GM10266 (cell line): ENCODE results near the gene RBBP9.
"Not testable (repeated sequence)": the region's sequence is repeated elsewhere in the genome, so short reads cannot be mapped to it uniquely, and the experiment has no call there.

Experiments used
- DNase-seq: peaks from one replicate; pipeline ENCODE4 v3.0.0; 2012; ENCODE audit errors: extremely low spot score
- TF ChIP-seq, protein P1 (sequence below): IDR thresholded peaks from 2 replicates; pipeline ENCODE4 v1.5.1; 2012; ENCODE audit warnings: mild to moderate bottlenecking, low read depth; ENCODE audit not compliant: control insufficient read depth, insufficient read depth; ENCODE audit errors: missing control alignments

Gene RBBP9

GRCh38 chr20:18515973-18516372 is 18.9 kb upstream of the RBBP9 start:
- TF ChIP-seq, protein P1, sequence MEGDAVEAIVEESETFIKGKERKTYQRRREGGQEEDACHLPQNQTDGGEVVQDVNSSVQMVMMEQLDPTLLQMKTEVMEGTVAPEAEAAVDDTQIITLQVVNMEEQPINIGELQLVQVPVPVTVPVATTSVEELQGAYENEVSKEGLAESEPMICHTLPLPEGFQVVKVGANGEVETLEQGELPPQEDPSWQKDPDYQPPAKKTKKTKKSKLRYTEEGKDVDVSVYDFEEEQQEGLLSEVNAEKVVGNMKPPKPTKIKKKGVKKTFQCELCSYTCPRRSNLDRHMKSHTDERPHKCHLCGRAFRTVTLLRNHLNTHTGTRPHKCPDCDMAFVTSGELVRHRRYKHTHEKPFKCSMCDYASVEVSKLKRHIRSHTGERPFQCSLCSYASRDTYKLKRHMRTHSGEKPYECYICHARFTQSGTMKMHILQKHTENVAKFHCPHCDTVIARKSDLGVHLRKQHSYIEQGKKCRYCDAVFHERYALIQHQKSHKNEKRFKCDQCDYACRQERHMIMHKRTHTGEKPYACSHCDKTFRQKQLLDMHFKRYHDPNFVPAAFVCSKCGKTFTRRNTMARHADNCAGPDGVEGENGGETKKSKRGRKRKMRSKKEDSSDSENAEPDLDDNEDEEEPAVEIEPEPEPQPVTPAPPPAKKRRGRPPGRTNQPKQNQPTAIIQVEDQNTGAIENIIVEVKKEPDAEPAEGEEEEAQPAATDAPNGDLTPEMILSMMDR = no peak
- DNase-seq = no peak

DNA sequence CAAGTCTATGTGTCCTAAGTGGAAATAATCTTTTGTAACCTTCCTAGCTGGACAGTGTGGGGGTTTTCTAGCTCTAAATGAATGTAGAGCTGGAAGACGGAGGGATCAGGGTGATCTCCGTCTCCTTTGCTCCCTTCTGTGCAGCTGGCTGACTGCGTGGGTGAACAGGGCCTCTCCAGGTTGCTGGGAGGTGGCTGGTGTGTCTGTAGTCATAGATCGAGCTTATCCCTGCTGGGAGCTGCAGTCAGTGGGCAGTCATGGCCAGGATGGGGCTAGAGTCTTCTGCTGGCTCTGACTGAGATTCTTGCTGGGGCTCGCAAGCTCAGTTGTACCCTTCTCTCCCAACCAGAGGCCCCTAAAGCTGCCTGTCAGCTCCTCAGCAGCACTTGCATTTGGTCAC is 17.1 kb upstream of the RBBP9 start:
- TF ChIP-seq, protein P1 = no peak
- no peak for DNase-seq

DNA sequence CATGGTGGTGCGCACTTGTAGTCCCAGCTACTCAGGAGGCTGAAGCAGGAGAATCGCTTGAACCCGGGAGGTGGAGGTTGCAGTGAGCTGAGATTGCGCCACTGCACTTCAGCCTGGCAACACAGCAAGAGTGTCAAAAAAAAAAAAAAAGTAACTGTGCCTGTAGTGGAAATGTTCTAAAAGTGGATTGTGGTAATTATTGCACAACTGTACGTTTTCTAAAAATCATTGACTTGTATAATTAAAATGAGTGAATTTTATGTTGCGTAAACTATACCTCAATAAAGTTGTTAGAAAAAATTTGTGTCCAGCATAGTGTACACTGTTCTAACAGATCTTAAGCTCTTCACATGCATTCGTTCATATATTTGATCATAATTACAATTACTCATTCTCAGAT is 16.2 kb upstream of the RBBP9 start:
- DNase-seq = no peak
- TF ChIP-seq, protein P1 = no peak

DNA sequence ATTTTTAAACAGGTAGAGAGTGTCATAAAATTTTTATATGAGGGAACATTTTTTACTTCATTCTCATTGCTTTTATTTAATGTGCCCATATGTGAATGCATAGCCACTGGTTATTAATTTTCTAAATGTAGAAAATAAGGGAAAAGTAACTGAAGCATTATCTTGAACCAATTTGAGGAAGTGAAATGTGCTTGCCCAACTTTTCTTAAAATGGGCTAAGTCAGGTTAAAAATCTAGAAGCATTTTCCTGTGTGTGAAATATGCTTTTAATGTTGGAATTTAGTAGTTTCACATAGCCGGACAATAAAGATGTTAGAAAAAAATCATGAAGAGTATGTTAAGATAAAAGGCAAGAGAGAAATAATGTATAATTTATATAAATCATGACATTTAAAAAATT is 14.5 kb upstream of the RBBP9 start:
- DNase-seq = no peak
- TF ChIP-seq, protein P1 = no peak

DNA sequence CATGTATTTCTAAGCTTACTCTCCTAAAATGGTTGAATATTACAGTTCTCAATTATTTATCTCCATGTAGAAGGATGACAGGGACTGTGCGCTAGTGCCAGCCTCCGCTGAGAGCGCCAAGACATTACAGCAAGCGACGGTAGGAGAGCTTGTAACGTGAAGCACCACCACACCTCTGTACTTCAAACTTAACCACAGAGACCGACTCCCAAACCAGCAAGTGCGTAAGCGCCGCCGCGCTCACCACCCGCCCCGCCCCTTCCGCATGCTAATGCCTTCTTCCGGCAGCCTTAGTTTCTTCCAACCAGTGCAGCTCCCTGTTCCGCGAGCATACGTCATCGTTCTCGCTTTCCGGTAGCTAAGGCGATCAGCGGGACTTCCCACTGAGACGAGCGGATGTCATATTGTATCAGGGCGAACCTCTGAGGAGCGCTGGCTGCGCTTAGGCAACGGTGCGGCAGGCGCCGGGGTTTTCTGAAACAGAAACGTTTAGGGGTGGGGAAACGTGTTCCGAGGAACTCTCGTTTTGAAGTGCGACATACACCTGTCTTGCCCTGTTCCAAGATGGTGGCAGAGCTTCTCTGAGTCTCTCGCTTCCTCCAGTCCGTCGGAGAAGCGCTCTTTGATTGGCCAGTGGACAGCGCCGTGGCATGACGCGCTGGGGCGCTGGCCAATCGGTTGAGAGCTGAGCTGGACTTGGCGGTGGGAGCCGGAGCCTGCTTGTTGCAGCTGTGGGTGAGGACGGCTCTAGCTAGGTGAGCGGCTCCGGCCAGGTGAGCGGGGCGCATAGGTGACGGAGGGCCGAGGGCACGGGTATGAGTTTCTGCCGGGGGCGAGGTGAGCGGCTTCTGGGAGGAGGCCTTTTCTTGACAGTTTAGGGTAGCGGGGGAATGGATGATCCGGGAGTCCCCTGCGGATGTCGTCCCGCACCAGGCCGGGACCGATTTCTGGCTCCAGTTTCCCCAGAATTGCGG is 10.5 kb upstream of the RBBP9 start, which contains the start of gene SEC23B:
SEC23B (plus strand) TSS at position 723 of the 974 bp plus-strand sequence. CDS start 2,896 bp downstream, outside the sequence.
- peak; percentile 89 for DNase-seq
- TF ChIP-seq, protein P1 = no peak

DNA sequence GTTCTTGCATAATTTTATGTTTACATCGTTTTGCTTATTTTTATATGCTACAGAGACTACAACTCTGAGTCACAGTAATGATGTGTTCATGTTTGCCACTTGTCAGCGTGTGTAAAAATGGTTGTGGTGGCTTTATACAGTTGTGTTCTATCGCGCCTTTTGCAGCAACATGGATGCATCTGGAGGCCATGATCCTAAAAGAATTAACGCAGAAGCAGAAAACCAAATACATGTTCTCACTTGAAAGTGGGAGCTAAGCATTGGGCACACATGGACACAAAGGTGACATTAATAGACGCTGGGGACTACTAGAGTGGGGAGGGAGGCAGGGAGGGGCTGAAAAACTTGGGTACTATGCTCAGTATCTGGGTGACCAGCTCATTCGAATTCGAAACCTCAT is 9.7 kb upstream of the RBBP9 start:
- no peak for DNase-seq
- TF ChIP-seq, protein P1 = no peak

DNA sequence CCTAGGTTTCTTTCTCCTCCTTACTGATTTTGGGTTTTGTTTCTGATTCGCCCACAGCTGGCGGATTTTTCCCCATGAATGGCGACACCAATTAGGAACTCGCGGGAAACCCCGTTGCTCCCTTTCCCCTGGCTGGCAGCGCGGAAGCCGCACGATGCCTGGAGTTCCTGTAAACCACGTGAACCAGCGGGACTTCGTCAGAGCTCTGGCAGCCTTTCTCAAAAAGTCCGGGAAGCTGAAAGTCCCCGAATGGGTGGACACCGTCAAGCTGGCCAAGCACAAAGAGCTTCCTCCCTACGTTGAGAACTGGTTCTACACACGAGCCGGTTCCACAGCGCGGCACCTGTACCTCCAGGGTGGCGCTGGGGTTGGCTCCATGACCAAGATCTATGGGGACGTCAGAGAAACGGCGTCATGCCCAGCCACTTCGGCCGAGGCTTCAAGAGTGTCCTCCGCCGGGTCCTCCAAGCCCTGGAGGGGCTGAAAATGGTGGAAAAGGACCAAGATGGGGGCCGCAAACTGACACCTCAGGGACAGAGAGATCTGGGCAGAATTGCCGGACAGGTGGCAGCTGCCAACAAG is 7.5 kb upstream of the RBBP9 start:
- TF ChIP-seq, protein P1 = no peak
- DNase-seq = no peak

GRCh38 chr20:18501672-18502071 is 4.6 kb upstream of the RBBP9 start:
- not testable (repeated sequence) for DNase-seq
